Vagina (tissue), 2 donors: ENCODE results near the gene EPC2. TPM values are rescaled to one million over a fixed set of nuclear protein-coding genes. Genes with fewer than 3 reads are reported as not detected.
"Not testable (repeated sequence)": the region's sequence is repeated elsewhere in the genome, so short reads cannot be mapped to it uniquely, and the experiment has no call there.

Experiments used
- DNase-seq, 2 donors: peaks; one replicate each; pipeline ENCODE4 v3.0.0-alpha.2; 2017; ENCODE audit errors: extremely low spot score in 2 of 2
- H3K27ac ChIP-seq: fragments of 200-600 bp; sonication (generic); one replicate; pipeline ENCODE4 v1.5.1; 2019
- H3K27me3 ChIP-seq: fragments of 200-600 bp; sonication (generic); one replicate; pipeline ENCODE4 v1.5.1; 2019
- H3K36me3 ChIP-seq, 2 donors: fragments of 200-600 bp; sonication (generic); one replicate each; pipeline ENCODE4 v1.5.1; 2017 to 2019
- H3K4me1 ChIP-seq: fragments of 200-600 bp; sonication (generic); one replicate; pipeline ENCODE4 v1.5.1; 2019
- H3K4me3 ChIP-seq, 2 donors: fragments of 200-600 bp; sonication (generic); 1 replicate in 1 of 2; 2 replicates in 1 of 2; pipeline ENCODE4 v1.5.1; 2016 to 2019
- H3K9me3 ChIP-seq: fragments of 200-600 bp; sonication (generic); one replicate; pipeline ENCODE4 v1.5.1; 2019
- CTCF ChIP-seq, 3 experiments: fragments of 450-650 bp in 2 of 3; fragments of 200-600 bp in 1 of 3; sonication (generic) in 1 of 3; IDR thresholded peaks; one replicate each; pipeline ENCODE4 v1.5.1; 2017 to 2019; ENCODE audit warnings: antibody characterized with exemption in 3 of 3, mild to moderate bottlenecking in 2 of 3, moderate library complexity in 2 of 3
- POLR2A ChIP-seq, 2 donors: fragments of 450-650 bp; IDR thresholded peaks; one replicate each; pipeline ENCODE4 v1.6.1; 2017; ENCODE audit warnings: antibody characterized with exemption in 2 of 2, mild to moderate bottlenecking in 2 of 2, moderate library complexity in 2 of 2
- POLR2AphosphoS5 ChIP-seq, 2 donors: sonication (generic); formaldehyde crosslinking; IDR thresholded peaks; one replicate each; pipeline ENCODE4 v1.9.0; 2017; ENCODE audit warnings: antibody characterized with exemption in 2 of 2, mild to moderate bottlenecking in 2 of 2, low read depth in 1 of 2; ENCODE audit not compliant: insufficient read depth in 1 of 2
- intact Hi-C: fragments of 100-400 bp; cut with DNase I; formaldehyde crosslinking; loops from one replicate; pipeline ENCODE4 v1.15.1; 2023
- total RNA-seq: library from RNA; depleted of rRNA; stranded (reverse); fragments of >200 nt; gene quantifications from one replicate; pipeline ENCODE4 v1.2.3, GENCODE V29; 2016

The EPC2 gene
- total RNA-seq, 1 donor from 2014 or later = 31.9 TPM

GRCh38 chr2:148645539-148646230, 1.1 kb downstream of the EPC2 start:
- Histone ChIP-seq H3K4me3 (peak overlapping the region; percentile 75 to 81), H3K9me3 (no peaks in the 10 kb centered on the region), H3K4me1 (peaks cover 52% of the 10 kb centered on the region), H3K36me3 (no peaks in the 10 kb centered on the region), H3K27ac (peak overlapping the region; percentile 99), H3K27me3 (no peaks in the 10 kb centered on the region)
- TF ChIP-seq CTCF (IDR thresholded peaks at IDR 0.05) (no peak), POLR2AphosphoS5 (IDR thresholded peaks at IDR 0.05; ENCODE audit: insufficient read depth in 1 of 2, low read depth in 1 of 2) (peak; percentile 5 to 65)
- intact Hi-C loops = no loop called here
- DNase-seq = no peak

GRCh38 chr2:148646231-148646559, 1.6 kb downstream of the EPC2 start:
- Histone ChIP-seq H3K4me1 (peaks cover 57% of the 10 kb centered on the region), H3K4me3 (peak overlapping the region; percentile 75 to 81), H3K9me3 (no peaks in the 10 kb centered on the region), H3K27me3 (no peaks in the 10 kb centered on the region), H3K36me3 (no peaks in the 10 kb centered on the region), H3K27ac (peak overlapping the region; percentile 99)
- intact Hi-C loops = no loop called here
- TF ChIP-seq CTCF (IDR thresholded peaks at IDR 0.05) (no peak), POLR2AphosphoS5 (IDR thresholded peaks at IDR 0.05; ENCODE audit: insufficient read depth in 1 of 2, low read depth in 1 of 2) (no peak), POLR2A (IDR thresholded peaks at IDR 0.05) (no peak)
- no peak for DNase-seq

GRCh38 chr2:148647711-148648110, 3.2 kb downstream of the EPC2 start:
- intact Hi-C loops, H3K27me3 ChIP-seq, H3K27ac ChIP-seq, DNase-seq, H3K4me3 ChIP-seq, H3K9me3 ChIP-seq, H3K36me3 ChIP-seq: not testable (repeated sequence)
- peaks cover 72% of the 10 kb centered on the region for H3K4me1 ChIP-seq

GRCh38 chr2:148649936-148650335, 5.4 kb downstream of the EPC2 start:
- TF ChIP-seq POLR2AphosphoS5 (IDR thresholded peaks at IDR 0.05; ENCODE audit: insufficient read depth in 1 of 2, low read depth in 1 of 2) (no peak), POLR2A (IDR thresholded peaks at IDR 0.05) (no peak), CTCF (IDR thresholded peaks at IDR 0.05) (no peak)
- intact Hi-C loops = no loop called here
- Histone ChIP-seq H3K27me3 (no peaks in the 10 kb centered on the region), H3K36me3 (no peaks in the 10 kb centered on the region), H3K4me1 (peaks cover 80% of the 10 kb centered on the region), H3K4me3 (no peak overlapping the region), H3K9me3 (no peaks in the 10 kb centered on the region), H3K27ac (no peak overlapping the region)
- DNase-seq = no peak

GRCh38 chr2:148650881-148651280, 6.3 kb downstream of the EPC2 start:
- DNase-seq = no peak
- H3K36me3 ChIP-seq = no peaks in the 10 kb centered on the region
- no peaks in the 10 kb centered on the region for H3K27me3 ChIP-seq
- H3K4me1 ChIP-seq = peaks cover 89% of the 10 kb centered on the region
- intact Hi-C loops = no loop called here
- no peak overlapping the region for H3K4me3 ChIP-seq
- no peak overlapping the region for H3K27ac ChIP-seq
- TF ChIP-seq POLR2A (IDR thresholded peaks at IDR 0.05) (no peak), CTCF (IDR thresholded peaks at IDR 0.05) (no peak), POLR2AphosphoS5 (IDR thresholded peaks at IDR 0.05; ENCODE audit: insufficient read depth in 1 of 2, low read depth in 1 of 2) (no peak)
- no peaks in the 10 kb centered on the region for H3K9me3 ChIP-seq
